Fibroblast of skin of right biceps (primary cell): ENCODE measurements around the gene ZBTB7C.

Experiments used
- DNase-seq: peaks from one replicate; pipeline ENCODE4 v3.0.0-alpha.2; 2013

ZBTB7C gene

DNA sequence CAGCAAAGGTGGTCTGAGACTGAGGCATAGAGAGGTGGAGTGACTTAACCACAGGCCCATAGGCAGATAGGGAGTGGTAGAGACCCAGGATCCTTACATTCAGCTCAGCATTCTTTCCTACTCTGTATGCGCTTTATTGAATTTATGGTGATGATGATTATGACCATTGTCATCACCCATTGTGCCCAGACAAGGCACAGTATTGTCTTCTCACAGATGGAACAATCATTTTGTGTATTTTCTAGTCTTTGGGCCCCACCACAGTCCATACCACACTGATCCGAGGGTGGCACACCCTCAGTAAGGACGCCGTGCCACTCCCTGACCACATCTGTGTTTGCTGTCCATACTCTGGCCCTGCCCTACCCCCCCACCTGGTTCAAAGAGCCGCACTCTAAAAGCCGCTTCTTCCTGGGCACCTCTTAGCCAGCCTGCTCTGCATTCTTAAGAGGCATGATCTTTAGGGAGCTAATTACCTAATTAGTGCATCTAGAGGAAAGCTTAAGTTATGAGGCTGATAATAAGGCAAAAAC lies 299.2 kb downstream of the ZBTB7C start:
- no peak for DNase-seq

DNA sequence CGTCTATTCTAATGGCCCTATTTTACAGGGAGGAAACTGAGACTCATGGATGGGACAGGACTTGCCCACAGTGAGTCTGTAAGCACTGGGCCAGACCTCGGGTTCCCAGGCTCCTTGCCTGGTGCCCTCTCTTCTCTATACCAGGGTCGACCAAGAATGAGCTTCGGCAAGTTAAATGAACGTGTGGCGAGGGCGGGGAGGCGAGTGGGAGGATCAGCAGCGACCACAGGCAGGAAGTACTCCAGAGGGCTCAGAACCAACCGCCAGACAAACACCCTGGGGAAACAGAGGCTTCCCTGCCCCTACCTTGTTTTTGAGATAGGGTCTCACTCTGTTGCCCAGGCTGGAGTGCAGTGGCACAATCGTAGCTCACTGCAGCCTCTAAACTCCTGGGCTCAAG lies 301.0 kb downstream of the ZBTB7C start:
- DNase-seq: no peak

- DNase-seq: no peak
Measured at GRCh38 chr18:48106976-48107781, 302.0 kb downstream of the ZBTB7C start.

DNA sequence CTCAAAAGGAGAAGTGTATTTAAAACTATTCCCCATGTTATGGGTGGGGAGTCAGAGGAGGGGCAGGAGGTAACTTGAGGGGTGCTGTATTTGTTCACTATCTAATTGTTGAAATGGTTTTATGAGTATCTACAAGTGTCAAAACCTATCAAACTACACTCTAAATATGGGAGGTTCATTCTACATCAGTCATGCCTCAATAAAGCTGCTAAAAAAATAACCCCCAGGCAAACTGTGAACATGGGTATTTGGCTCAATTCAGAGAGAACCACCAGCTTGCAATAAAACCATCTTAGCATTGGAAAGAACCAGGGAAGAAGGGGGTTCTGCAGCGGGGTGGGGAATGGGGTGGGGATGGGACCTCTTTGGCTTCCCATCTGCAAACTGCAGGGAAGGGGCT lies 302.7 kb downstream of the ZBTB7C start:
- DNase-seq: no peak

DNA sequence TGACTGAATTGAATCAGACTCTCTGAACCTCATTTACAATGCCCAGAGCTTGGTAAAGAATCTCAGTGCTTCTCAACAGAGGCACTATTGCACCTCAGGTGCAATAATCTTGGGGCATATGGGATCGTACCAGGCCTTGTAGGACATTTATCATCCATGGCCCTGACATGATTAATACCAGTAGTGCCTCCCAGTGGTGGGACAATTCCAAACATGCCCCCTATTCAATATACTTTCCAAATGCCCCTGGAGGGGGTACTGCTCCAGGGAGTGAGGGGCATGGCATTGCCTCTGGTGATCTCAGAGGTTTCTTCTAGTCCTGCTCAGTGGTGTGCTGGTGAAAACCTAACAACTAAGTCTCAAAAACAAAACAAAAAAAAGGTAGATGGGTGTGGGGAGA lies 303.9 kb downstream of the ZBTB7C start:
- no peak for DNase-seq

DNA sequence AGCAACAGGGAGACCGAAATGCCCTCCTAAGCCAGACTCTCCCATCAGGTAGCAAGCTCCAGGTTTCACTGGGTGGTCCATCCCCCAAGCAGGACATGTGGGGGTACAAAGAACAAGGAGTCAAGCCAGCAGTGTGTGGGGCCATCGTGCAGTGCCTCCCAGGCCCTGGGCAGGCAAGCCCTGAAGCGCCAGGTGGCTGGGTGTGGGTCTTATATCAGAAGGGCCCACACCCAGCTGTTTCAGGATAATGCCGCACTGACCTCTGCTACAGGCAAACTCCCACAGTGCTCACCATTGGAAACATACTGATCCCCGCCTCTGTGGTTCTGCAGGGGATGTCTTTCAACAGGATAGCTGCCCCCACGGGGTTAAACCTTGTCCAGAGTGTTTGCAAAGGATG lies 304.5 kb downstream of the ZBTB7C start:
- DNase-seq: no peak

DNA sequence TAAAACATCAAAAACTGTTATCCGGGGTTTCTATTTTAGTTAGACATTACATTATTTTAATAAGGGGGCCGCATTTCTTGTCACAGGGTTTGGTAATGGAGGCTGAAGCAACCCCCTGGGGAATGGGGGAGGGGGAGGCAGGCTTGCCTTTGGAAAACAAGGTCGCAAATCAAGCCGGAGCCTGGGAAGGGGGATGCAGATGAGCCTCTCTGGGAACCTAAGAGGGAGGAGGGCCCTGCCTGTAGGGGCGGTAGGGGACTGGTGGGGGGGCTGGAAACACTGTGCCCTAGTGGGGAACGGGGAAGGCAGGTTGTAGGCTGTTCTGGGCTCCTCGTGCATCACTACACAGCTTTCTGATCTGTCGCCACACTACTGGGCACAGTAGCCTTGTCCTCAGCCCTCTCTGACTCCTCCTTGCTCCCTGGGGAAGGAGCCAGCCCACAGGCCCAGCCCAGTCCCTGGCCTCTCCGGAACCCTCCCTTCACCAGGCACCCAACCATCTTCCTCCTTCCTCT lies 308.5 kb downstream of the ZBTB7C start:
- no peak for DNase-seq

GRCh38 chr18:48100165-48100575 lies 309.0 kb downstream of the ZBTB7C start:
- DNase-seq: no peak

DNA sequence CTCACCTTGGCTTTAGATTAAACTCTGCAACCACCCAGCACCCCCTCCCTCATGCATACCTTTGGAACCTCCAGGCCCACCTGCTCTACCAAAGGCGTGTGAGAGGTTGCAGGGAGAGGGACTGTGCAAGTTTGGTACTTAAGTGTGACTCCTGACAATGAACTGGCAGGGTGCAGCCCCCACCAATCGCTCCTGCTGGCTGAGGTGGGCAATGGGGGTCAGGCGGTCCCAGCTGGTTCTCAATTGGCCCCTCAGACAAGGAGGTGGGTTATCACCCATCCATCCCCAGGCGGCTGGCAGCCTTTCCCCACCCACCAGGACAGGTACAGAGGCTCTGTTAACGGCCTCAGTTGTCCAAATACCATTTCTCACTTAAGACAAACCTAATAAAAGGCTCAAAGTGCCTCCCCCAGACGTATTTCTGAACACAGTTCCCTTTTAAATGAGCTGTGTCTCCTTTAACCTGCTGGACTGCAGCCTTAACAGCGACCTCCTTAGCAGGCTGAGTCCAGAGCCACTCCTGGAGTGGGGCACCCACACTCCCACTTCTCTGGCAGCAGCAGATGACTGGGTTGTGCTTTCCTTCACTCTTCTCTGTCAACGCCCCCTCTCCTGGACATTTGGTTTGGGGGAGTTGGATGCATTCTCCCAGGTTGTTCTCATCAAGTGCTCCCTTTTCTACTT lies 309.6 kb downstream of the ZBTB7C start:
- no peak for DNase-seq

GRCh38 chr18:48098538-48098937 lies 310.6 kb downstream of the ZBTB7C start:
- no peak for DNase-seq

- no peak for DNase-seq
Measured at GRCh38 chr18:48098007-48098406, 311.2 kb downstream of the ZBTB7C start.

GRCh38 chr18:48095726-48096125 lies 313.5 kb downstream of the ZBTB7C start:
- no peak for DNase-seq

DNA sequence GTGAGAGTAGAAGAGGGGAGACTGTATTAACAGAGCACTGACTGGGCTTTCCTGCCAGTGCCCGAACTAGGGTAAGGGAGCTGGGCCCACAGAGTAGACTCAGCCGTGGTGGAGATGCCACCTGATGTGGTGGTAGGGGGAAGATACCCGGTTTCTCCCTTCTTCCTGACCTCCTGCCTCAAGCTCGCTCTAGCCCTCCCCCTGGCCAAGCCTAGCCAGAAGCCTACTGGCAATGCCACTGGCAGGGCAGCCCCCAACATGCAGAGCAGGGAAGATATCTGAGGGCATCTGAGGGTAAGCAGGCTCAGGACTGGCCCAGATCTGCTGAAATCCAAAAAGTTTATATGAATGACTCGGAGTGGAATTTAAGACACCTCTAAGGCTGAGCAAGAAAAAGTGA lies 316.1 kb downstream of the ZBTB7C start:
- no peak for DNase-seq

- no peak for DNase-seq
Measured at GRCh38 chr18:48091869-48092497, 317.2 kb downstream of the ZBTB7C start.

GRCh38 chr18:48090702-48091101 lies 318.5 kb downstream of the ZBTB7C start:
- no peak for DNase-seq

DNA sequence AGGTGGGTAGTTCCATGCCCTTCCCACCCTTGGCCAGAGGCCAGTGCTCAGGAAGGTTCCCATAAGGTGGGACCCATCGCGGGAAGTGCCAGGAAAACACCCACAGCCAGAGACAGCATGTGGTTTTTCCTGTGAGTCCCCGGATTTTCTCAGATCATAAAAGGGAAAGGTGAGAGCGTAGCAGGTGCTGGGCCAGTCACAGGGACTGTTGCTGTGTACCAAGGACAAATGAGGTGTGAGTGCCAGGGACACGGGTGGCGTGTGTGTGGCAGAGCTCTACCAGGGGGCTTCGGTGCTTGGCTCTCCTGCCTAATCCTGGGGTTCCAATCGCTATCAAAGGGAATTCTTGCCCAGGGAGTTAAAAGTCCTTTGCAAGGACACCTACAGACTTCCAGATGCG lies 319.2 kb downstream of the ZBTB7C start:
- DNase-seq: no peak

GRCh38 chr18:48085781-48086487 lies 323.2 kb downstream of the ZBTB7C start:
- DNase-seq: no peak

GRCh38 chr18:48084858-48085257 lies 324.3 kb downstream of the ZBTB7C start:
- DNase-seq: no peak

- no peak for DNase-seq
Measured at GRCh38 chr18:48084041-48084757, 325.0 kb downstream of the ZBTB7C start.

- no peak for DNase-seq
Measured at GRCh38 chr18:48080546-48080945, 328.6 kb downstream of the ZBTB7C start.

GRCh38 chr18:48079885-48080284 lies 329.3 kb downstream of the ZBTB7C start:
- DNase-seq: no peak

- no peak for DNase-seq
Measured at GRCh38 chr18:48078448-48078847, 330.7 kb downstream of the ZBTB7C start.
